WERI-Rb-1 (cell line): ENCODE results near the gene CDC42BPB.

Experiments used
- DNase-seq: peaks from one replicate; pipeline ENCODE4 v3.0.0-alpha.2; 2020
- H3K27ac ChIP-seq: fragments of 250-450 bp; sonication (Bioruptor Pico); 2 replicates; pipeline ENCODE4 v1.5.1; 2020; ENCODE audit warnings: mild to moderate bottlenecking, moderate library complexity
- H3K27me3 ChIP-seq: fragments of 250-450 bp; sonication (Bioruptor Pico); 2 replicates; pipeline ENCODE4 v1.5.1; 2021; ENCODE audit warnings: mild to moderate bottlenecking, low read depth, moderate library complexity; ENCODE audit not compliant: insufficient read depth, severe bottlenecking
- H3K36me3 ChIP-seq: fragments of 250-450 bp; sonication (Bioruptor Pico); 2 replicates; pipeline ENCODE4 v1.5.1; 2020; ENCODE audit warnings: mild to moderate bottlenecking, moderate library complexity
- H3K4me3 ChIP-seq: 2 replicates; pipeline ENCODE4 v1.5.1; 2011; ENCODE audit warnings: low read depth, mild to moderate bottlenecking, control low read depth, low read length
- H3K9me3 ChIP-seq: fragments of 250-450 bp; sonication (Bioruptor Pico); 2 replicates; pipeline ENCODE4 v1.5.1; 2021; ENCODE audit warnings: mild to moderate bottlenecking, moderate library complexity; ENCODE audit not compliant: severe bottlenecking
- TF ChIP-seq, protein P1 (sequence below): IDR thresholded peaks from 2 replicates; pipeline ENCODE4 v1.5.1; 2011; ENCODE audit warnings: low read depth, mild to moderate bottlenecking, control low read depth, inconsistent platforms, low read length

CDC42BPB gene

DNA sequence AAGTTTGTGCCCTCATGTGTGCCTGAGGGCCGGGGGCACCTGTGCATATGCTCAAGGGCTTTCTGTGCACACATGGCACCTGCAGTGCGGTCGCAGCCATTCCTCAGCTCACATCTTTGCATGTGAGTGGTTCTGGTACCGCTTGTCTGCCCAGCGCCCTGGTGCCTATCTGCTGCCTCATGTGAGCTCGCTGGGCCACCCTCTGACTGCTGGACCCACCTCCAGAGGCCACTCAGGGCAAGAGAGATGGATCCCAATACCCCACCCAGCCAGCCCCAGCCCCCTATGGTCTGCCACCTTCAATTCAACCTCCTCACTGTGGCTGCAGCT lies 140.3 kb downstream of the CDC42BPB start:
- no peak for DNase-seq
- no peak overlapping the region for H3K27ac ChIP-seq
- H3K9me3 ChIP-seq, result no peaks in the 10 kb centered on the region

DNA sequence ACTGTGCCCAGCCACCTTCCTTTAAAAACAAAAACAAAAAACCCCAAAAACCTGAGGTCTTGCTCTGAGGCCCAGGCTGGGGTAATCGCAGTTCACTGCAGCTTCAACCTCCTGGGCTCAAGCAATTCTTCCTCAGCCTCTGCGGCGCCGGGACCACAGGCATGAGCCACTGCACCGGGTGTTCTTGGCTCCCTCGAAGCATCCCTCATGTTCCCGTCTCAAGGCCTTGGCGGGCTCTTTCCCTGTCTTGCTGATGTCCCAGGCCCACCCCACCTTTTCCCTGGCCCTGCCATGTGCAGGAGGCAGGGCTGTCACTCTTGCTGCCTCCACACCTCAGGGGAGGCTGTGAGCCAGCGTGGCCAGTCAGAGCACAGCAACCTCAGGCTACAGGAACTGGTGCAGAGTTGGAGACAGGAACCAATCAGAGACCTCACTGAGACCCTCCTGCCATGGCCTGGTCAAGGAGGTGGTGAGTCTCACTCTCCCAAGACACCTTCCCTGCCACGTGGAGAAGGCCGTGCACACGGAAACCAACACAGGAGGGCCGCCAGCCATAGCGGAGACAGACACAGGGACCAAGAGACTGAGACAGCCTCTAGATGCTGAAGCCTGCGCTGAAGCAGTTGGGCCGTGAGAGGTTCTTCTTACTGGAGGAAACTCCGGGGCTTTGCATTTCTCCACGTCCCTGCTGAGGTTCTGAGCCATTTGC lies 140.8 kb downstream of the CDC42BPB start:
- no peaks in the 10 kb centered on the region for H3K27me3 ChIP-seq
- H3K4me3 ChIP-seq, result no peak overlapping the region
- no peaks in the 10 kb centered on the region for H3K9me3 ChIP-seq
- TF ChIP-seq, protein P1, sequence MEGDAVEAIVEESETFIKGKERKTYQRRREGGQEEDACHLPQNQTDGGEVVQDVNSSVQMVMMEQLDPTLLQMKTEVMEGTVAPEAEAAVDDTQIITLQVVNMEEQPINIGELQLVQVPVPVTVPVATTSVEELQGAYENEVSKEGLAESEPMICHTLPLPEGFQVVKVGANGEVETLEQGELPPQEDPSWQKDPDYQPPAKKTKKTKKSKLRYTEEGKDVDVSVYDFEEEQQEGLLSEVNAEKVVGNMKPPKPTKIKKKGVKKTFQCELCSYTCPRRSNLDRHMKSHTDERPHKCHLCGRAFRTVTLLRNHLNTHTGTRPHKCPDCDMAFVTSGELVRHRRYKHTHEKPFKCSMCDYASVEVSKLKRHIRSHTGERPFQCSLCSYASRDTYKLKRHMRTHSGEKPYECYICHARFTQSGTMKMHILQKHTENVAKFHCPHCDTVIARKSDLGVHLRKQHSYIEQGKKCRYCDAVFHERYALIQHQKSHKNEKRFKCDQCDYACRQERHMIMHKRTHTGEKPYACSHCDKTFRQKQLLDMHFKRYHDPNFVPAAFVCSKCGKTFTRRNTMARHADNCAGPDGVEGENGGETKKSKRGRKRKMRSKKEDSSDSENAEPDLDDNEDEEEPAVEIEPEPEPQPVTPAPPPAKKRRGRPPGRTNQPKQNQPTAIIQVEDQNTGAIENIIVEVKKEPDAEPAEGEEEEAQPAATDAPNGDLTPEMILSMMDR, result no peak
- H3K27ac ChIP-seq, result no peak overlapping the region
- H3K36me3 ChIP-seq, result no peaks in the 10 kb centered on the region
- DNase-seq, result no peak

More for the DNA sequence above, 140.3 kb downstream of the CDC42BPB start:
- H3K36me3 ChIP-seq, result no peaks in the 10 kb centered on the region
- no peaks in the 10 kb centered on the region for H3K27me3 ChIP-seq
- TF ChIP-seq, protein P1, result no peak
- H3K4me3 ChIP-seq, result no peak overlapping the region

GRCh38 chr14:102915292-102916110 lies 141.8 kb downstream of the CDC42BPB start:
- no peaks in the 10 kb centered on the region for H3K27me3 ChIP-seq
- no peaks in the 10 kb centered on the region; the same call in 1 of the 2 replicates for H3K36me3 ChIP-seq
- TF ChIP-seq, protein P1, result no peak
- H3K9me3 ChIP-seq, result no peaks in the 10 kb centered on the region
- no peak for DNase-seq
- no peak overlapping the region for H3K27ac ChIP-seq
- H3K4me3 ChIP-seq, result no peak overlapping the region

- H3K36me3 ChIP-seq, result no peaks in the 10 kb centered on the region; the same call in 1 of the 2 replicates
- no peaks in the 10 kb centered on the region for H3K9me3 ChIP-seq
- DNase-seq, result no peak
- H3K27me3 ChIP-seq, result no peaks in the 10 kb centered on the region
- H3K27ac ChIP-seq, result no peak overlapping the region
- TF ChIP-seq, protein P1, result no peak
- no peak overlapping the region for H3K4me3 ChIP-seq
Measured at GRCh38 chr14:102914474-102915291, 142.7 kb downstream of the CDC42BPB start.

- no peak for DNase-seq
- Histone ChIP-seq H3K36me3 (no peaks in the 10 kb centered on the region; the same call in 1 of the 2 replicates), H3K4me3 (no peak overlapping the region), H3K27ac (no peak overlapping the region), H3K9me3 (no peaks in the 10 kb centered on the region), H3K27me3 (no peaks in the 10 kb centered on the region)
- TF ChIP-seq, protein P1, result no peak
Measured at GRCh38 chr14:102913341-102914211, 143.8 kb downstream of the CDC42BPB start.
